Gastrocnemius medialis (tissue), 4 donors: ENCODE data around the gene SLC10A7. TPM values are rescaled to one million over a fixed set of nuclear protein-coding genes. Genes with fewer than 3 reads are reported as not detected.

Source experiments
- ATAC-seq, 2 donors: fragments of 150-250 bp; one replicate each; pipeline ENCODE4 v1.9.1; 2016
- DNase-seq, 2 donors: peaks; one replicate each; pipeline ENCODE4 v3.0.0-alpha.2; 2019
- H3K27ac ChIP-seq, 4 donors: fragments of 200-600 bp; sonication (generic); 1 replicate in 1 of 4; 2 replicates in 3 of 4; pipeline ENCODE4 v1.5.1; 2016 to 2018; ENCODE audit warnings: mild to moderate bottlenecking in 2 of 4, moderate library complexity in 1 of 4
- H3K27me3 ChIP-seq, 3 donors: fragments of 200-600 bp; sonication (generic) in 2 of 3; 1 replicate in 1 of 3; 2 replicates in 2 of 3; pipeline versions ENCODE4 v1.5.1 to v1.6.0; 2016 to 2019; ENCODE audit warnings: mild to moderate bottlenecking in 1 of 3, moderate library complexity in 1 of 3
- H3K36me3 ChIP-seq, 2 donors: fragments of 200-600 bp; sonication (generic) in 1 of 2; one replicate each; pipeline ENCODE4 v1.5.1; 2017 to 2018
- H3K4me1 ChIP-seq, 2 donors: fragments of 200-600 bp; sonication (generic) in 1 of 2; one replicate each; pipeline ENCODE4 v1.5.1; 2016 to 2017; ENCODE audit warnings: mild to moderate bottlenecking in 2 of 2
- H3K4me3 ChIP-seq, 4 donors: fragments of 200-600 bp; sonication (generic) in 3 of 4; 1 replicate in 1 of 4; 2 replicates in 3 of 4; pipeline ENCODE4 v1.5.1; 2016 to 2019; ENCODE audit warnings: mild to moderate bottlenecking in 2 of 4
- H3K9me3 ChIP-seq, 3 donors: fragments of 200-600 bp; sonication (generic) in 2 of 3; 1 replicate in 1 of 3; 2 replicates in 2 of 3; pipeline ENCODE4 v1.5.1; 2016 to 2019
- CTCF ChIP-seq, 5 experiments: fragments of 450-650 bp in 3 of 5; fragments of 200-600 bp in 2 of 5; sonication (generic) in 2 of 5; IDR thresholded peaks in 4 of 5; conservative IDR thresholded peaks in 1 of 5; 1 replicate in 4 of 5; 2 replicates in 1 of 5; pipeline ENCODE4 v1.5.1; 2016 to 2019; ENCODE audit warnings: antibody characterized with exemption in 5 of 5, mild to moderate bottlenecking in 3 of 5, moderate library complexity in 3 of 5
- POLR2A ChIP-seq, 2 donors: fragments of 450-650 bp; IDR thresholded peaks; one replicate each; pipeline ENCODE4 v1.6.1; 2017; ENCODE audit warnings: antibody characterized with exemption in 2 of 2, mild to moderate bottlenecking in 2 of 2, moderate library complexity in 2 of 2
- in situ Hi-C, 4 donors: fragments of 200-750 bp; cut with MboI; loops; one replicate each; pipeline versions ENCODE4 v1.15.0 to v1.8.0; 2017; ENCODE audit warnings: low sequenced_read_pairs in 4 of 4
- intact Hi-C: fragments of 100-400 bp; cut with DNase I; formaldehyde crosslinking; loops from one replicate; pipeline ENCODE4 v1.15.1; 2023; ENCODE audit warnings: low total_unique reads
- total RNA-seq, 4 donors: library from RNA; depleted of rRNA; stranded (reverse); fragments of >200 nt; gene quantifications; one replicate each; pipeline versions ENCODE4 v1.1.0 to v1.2.3, GENCODE V29; 2016

SLC10A7 gene
- total RNA-seq, 4 donors from 2014 or later = 2.1 to 6.0 (median 2.3) TPM

GRCh38 chr4:146243883-146244277, 277.9 kb downstream of the SLC10A7 start:
- H3K27ac ChIP-seq = no peak overlapping the region
- H3K4me1 ChIP-seq = peaks cover 15 to 24% of the 10 kb centered on the region in 2 donors
- no peaks in the 10 kb centered on the region for H3K36me3 ChIP-seq

GRCh38 chr4:146243141-146243882, 278.4 kb downstream of the SLC10A7 start:
- intact Hi-C loops = no loop called here
- peak overlapping the region; percentile 58 to 80 (median 72) for H3K27ac ChIP-seq
- peaks cover 15 to 24% of the 10 kb centered on the region in 2 donors for H3K4me1 ChIP-seq
- TF ChIP-seq POLR2A (IDR thresholded peaks at IDR 0.05) = no peak
- TF ChIP-seq CTCF (IDR thresholded peaks at IDR 0.05 in 4 of 5, conservative IDR thresholded peaks at IDR 0.05 in 1 of 5) = peak in 2 of 5 experiments; percentile 24 to 39
- no peaks in the 10 kb centered on the region for H3K36me3 ChIP-seq
- H3K4me3 ChIP-seq = no peak overlapping the region
- ATAC-seq (no peak), DNase-seq (no peak)
- no peaks in the 10 kb centered on the region for H3K9me3 ChIP-seq
- in situ Hi-C loops = no loop called here
- H3K27me3 ChIP-seq = no peaks in the 10 kb centered on the region

More at GRCh38 chr4:146243883-146244277, 277.9 kb downstream of the SLC10A7 start:
- intact Hi-C loops (no loop called here), in situ Hi-C loops (no loop called here)
- H3K27me3 ChIP-seq = no peaks in the 10 kb centered on the region
- H3K4me3 ChIP-seq = no peak overlapping the region
- no peak for ATAC-seq
- DNase-seq = no peak
- H3K9me3 ChIP-seq = no peaks in the 10 kb centered on the region
- no peak for TF ChIP-seq CTCF (IDR thresholded peaks at IDR 0.05 in 4 of 5, conservative IDR thresholded peaks at IDR 0.05 in 1 of 5)
- TF ChIP-seq POLR2A (IDR thresholded peaks at IDR 0.05) = no peak

- peaks cover 10 to 27% of the 10 kb centered on the region in 2 donors for H3K4me1 ChIP-seq
- intact Hi-C loops (loop anchor here (5.0 kb wide), 1 partner anchor 679 kb away; no protein-coding TSS in a partner anchor), in situ Hi-C loops (no loop called here)
- DNase-seq (no peak), ATAC-seq (no peak)
- H3K27ac ChIP-seq = no peak overlapping the region
- TF ChIP-seq POLR2A (IDR thresholded peaks at IDR 0.05) (no peak), CTCF (IDR thresholded peaks at IDR 0.05 in 4 of 5, conservative IDR thresholded peaks at IDR 0.05 in 1 of 5) (no peak)
- no peaks in the 10 kb centered on the region for H3K27me3 ChIP-seq
- H3K36me3 ChIP-seq = no peaks in the 10 kb centered on the region
- no peaks in the 10 kb centered on the region for H3K9me3 ChIP-seq
- H3K4me3 ChIP-seq = no peak overlapping the region
Observed at GRCh38 chr4:146238107-146238506, 283.6 kb downstream of the SLC10A7 start.

- in situ Hi-C loops (no loop called here), intact Hi-C loops (loop anchor here (5.0 kb wide), 1 partner anchor 680 kb away; no protein-coding TSS in a partner anchor)
- DNase-seq = no peak
- Histone ChIP-seq H3K4me3 (no peak overlapping the region), H3K27me3 (no peaks in the 10 kb centered on the region), H3K9me3 (no peaks in the 10 kb centered on the region), H3K27ac (no peak overlapping the region), H3K4me1 (peaks cover under 1 to 18% of the 10 kb centered on the region in 2 donors), H3K36me3 (no peaks in the 10 kb centered on the region)
- ATAC-seq = no peak
- TF ChIP-seq CTCF (IDR thresholded peaks at IDR 0.05 in 4 of 5, conservative IDR thresholded peaks at IDR 0.05 in 1 of 5) (no peak), POLR2A (IDR thresholded peaks at IDR 0.05) (no peak)
Observed at GRCh38 chr4:146237092-146237491, 284.6 kb downstream of the SLC10A7 start.
